ENCODE results near the gene MVB12B.

DNA sequence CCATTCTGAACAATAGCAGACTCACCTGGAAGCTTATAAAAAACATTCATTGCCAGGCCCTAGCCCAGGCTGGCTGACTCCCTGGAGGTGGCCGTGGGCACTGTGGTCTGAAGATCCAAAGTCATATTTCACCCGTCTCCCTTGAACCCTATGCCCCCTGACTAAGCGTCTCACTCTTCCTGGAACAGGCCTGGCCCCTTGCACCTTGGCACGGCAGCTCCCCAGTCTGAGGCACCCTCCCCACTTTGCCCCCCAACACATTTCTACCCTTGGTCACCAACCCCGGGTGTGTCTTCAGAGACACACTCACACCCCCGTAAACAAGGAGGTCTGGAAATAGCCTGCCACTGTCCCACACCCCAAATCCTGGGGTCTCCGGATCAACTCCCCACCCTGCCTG is 218.5 kb downstream of the MVB12B start:
- TF ChIP-seq, protein P1, sequence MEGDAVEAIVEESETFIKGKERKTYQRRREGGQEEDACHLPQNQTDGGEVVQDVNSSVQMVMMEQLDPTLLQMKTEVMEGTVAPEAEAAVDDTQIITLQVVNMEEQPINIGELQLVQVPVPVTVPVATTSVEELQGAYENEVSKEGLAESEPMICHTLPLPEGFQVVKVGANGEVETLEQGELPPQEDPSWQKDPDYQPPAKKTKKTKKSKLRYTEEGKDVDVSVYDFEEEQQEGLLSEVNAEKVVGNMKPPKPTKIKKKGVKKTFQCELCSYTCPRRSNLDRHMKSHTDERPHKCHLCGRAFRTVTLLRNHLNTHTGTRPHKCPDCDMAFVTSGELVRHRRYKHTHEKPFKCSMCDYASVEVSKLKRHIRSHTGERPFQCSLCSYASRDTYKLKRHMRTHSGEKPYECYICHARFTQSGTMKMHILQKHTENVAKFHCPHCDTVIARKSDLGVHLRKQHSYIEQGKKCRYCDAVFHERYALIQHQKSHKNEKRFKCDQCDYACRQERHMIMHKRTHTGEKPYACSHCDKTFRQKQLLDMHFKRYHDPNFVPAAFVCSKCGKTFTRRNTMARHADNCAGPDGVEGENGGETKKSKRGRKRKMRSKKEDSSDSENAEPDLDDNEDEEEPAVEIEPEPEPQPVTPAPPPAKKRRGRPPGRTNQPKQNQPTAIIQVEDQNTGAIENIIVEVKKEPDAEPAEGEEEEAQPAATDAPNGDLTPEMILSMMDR (IDR thresholded peaks at IDR 0.05), result no peak
- no peak for TF ChIP-seq ZFX (IDR thresholded peaks at IDR 0.05; ENCODE audit: borderline replicate concordance)

All from 22Rv1 (cell line).